Lower lobe of right lung (tissue), 2 donors: ENCODE data around the gene MYOCD. TPM values are rescaled to one million over a fixed set of nuclear protein-coding genes. Genes with fewer than 3 reads are reported as not detected.
A peak's percentile ranks its signal among the peaks of the same experiment; 100 is the strongest.

Source experiments
- ATAC-seq, 2 donors: fragments of 200-7000 bp; cut with Tn5 transposase; one replicate each; pipeline ENCODE4 v1.9.1; 2020 to 2022; ENCODE audit warnings: mild to moderate bottlenecking in 2 of 2, moderate library complexity in 2 of 2
- DNase-seq: peaks from one replicate; pipeline ENCODE4 v3.0.0-alpha.2; 2020
- H3K27ac ChIP-seq: fragments of 200-600 bp; one replicate; pipeline ENCODE4 v1.8.0; 2022
- H3K27me3 ChIP-seq: fragments of 200-600 bp; one replicate; pipeline ENCODE4 v1.8.0; 2022; ENCODE audit warnings: low read depth
- H3K36me3 ChIP-seq: fragments of 200-600 bp; one replicate; pipeline ENCODE4 v1.8.0; 2022; ENCODE audit warnings: mild to moderate bottlenecking
- H3K4me1 ChIP-seq: fragments of 200-600 bp; one replicate; pipeline ENCODE4 v1.8.0; 2022
- H3K4me3 ChIP-seq: fragments of 200-600 bp; one replicate; pipeline ENCODE4 v1.8.0; 2022; ENCODE audit warnings: mild to moderate bottlenecking
- H3K9me3 ChIP-seq: fragments of 200-600 bp; one replicate; pipeline ENCODE4 v1.8.0; 2022
- intact Hi-C: fragments of 100-400 bp; cut with DNase I; formaldehyde crosslinking; loops from one replicate; pipeline ENCODE4 v1.11.0; 2022
- long read RNA-seq: library from polyadenylated mRNA; unstranded; transcript quantifications from one replicate; pipeline ENCODE4 v2.0.0, GENCODE V29; 2021
- total RNA-seq: library from RNA; stranded (reverse); fragmentation: NEBNext Ultra II Directional; extraction: Animal tissue kit (Norgen Biotek cat#: 25700); gene quantifications from one replicate; pipeline ENCODE4 v1.2.1, GENCODE V29; 2021
- TF ChIP-seq, protein P1 (sequence below): fragments of 200-600 bp; IDR thresholded peaks from one replicate; pipeline ENCODE4 v1.8.0; 2022; ENCODE audit warnings: antibody characterized with exemption, mild to moderate bottlenecking
- donor health status: DM: no; HTN: yes; CAD: no; lungs with severe emphysema.

Gene MYOCD, protein sequence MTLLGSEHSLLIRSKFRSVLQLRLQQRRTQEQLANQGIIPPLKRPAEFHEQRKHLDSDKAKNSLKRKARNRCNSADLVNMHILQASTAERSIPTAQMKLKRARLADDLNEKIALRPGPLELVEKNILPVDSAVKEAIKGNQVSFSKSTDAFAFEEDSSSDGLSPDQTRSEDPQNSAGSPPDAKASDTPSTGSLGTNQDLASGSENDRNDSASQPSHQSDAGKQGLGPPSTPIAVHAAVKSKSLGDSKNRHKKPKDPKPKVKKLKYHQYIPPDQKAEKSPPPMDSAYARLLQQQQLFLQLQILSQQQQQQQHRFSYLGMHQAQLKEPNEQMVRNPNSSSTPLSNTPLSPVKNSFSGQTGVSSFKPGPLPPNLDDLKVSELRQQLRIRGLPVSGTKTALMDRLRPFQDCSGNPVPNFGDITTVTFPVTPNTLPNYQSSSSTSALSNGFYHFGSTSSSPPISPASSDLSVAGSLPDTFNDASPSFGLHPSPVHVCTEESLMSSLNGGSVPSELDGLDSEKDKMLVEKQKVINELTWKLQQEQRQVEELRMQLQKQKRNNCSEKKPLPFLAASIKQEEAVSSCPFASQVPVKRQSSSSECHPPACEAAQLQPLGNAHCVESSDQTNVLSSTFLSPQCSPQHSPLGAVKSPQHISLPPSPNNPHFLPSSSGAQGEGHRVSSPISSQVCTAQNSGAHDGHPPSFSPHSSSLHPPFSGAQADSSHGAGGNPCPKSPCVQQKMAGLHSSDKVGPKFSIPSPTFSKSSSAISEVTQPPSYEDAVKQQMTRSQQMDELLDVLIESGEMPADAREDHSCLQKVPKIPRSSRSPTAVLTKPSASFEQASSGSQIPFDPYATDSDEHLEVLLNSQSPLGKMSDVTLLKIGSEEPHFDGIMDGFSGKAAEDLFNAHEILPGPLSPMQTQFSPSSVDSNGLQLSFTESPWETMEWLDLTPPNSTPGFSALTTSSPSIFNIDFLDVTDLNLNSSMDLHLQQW
- total RNA-seq: 3.6 TPM
- long read RNA-seq, partial matches to known transcripts: 0 of 4 reads
- long read RNA-seq, other reads (novel, unspliced or antisense): 4 of 4 reads

DNA sequence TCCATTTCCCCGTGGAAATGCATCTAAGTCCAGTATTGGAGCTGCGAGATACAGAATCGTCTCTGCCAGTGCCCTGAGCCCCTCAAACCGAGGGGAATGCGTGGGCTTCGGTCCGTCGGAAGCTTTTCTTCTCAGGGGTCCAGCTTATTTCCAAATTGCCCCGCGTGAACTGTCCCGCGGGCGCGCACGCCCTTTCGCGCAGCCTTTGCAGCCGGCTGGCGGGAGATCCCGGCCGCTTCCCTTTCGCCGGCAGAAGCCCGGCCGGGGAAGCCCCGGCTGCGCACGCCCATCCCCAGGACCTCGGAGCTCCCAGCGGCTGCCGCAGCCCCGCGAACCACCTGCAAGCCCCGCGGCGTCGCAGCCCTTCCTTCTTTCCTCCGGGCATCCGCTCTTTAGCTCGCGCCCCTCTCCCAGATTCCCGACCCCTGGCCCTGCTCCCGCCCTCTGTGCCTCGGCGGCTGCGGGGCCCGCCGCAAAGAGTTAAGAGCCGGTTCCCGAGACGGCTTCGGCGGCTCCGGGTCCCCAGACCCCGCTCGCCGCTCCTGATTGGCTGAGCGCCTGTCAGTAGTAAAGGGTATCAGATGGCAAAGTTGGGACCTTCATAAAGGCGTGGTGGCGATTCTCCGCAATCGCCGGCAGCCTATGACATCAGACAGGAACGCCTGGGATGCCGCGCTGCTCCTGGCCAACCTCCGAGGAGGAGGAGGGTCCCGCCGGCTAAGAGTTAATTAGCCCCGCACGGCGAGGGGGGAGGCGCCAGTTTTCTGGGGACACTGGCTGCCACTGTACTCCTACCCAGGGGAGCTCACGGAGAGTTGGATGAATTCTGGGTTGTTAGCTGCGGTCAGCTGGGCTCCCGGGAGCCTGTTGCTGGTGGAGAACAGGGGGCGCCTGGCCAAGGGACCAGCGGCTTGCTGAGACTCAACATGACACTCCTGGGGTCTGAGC is at the start of gene MYOCD:
MYOCD (plus strand) TSS at position 628 of the 948 bp plus-strand sequence; CDS start at position 927, 299 bp downstream.
- Histone ChIP-seq H3K27ac (no peak within 1 kb of the TSS), H3K36me3 (no peaks in the 10 kb centered on the region), H3K9me3 (no peaks in the 10 kb centered on the region), H3K4me3 (peak within 1 kb of the TSS; percentile 52), H3K27me3 (peaks cover 50% of the 10 kb centered on the region), H3K4me1 (peaks cover 16% of the 10 kb centered on the region)
- TF ChIP-seq, protein P1, sequence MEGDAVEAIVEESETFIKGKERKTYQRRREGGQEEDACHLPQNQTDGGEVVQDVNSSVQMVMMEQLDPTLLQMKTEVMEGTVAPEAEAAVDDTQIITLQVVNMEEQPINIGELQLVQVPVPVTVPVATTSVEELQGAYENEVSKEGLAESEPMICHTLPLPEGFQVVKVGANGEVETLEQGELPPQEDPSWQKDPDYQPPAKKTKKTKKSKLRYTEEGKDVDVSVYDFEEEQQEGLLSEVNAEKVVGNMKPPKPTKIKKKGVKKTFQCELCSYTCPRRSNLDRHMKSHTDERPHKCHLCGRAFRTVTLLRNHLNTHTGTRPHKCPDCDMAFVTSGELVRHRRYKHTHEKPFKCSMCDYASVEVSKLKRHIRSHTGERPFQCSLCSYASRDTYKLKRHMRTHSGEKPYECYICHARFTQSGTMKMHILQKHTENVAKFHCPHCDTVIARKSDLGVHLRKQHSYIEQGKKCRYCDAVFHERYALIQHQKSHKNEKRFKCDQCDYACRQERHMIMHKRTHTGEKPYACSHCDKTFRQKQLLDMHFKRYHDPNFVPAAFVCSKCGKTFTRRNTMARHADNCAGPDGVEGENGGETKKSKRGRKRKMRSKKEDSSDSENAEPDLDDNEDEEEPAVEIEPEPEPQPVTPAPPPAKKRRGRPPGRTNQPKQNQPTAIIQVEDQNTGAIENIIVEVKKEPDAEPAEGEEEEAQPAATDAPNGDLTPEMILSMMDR: no peak
- peak; percentile 45 for DNase-seq
- intact Hi-C loops: no loop called here
- peak; percentile 54 to 65 for ATAC-seq

DNA sequence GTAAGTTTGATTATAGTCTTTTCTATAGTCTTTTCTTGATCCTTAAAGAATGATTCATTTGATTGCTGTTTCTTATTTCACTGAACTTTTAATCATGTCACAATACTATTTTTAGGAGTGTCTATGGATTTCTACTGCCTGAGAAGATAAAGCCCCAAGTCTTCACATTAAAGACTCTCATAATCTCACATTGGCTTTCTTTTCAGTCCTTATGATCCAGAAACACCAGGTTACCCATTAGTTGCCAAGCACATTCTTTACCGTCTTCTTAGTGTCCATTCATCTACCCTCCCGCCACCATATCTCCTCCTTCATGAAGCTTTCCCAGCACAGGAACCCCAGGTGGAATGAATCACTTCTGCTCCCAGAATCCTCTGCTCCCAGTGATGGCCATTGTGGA is 49.5 kb upstream of the MYOCD start:
- no peaks in the 10 kb centered on the region for H3K36me3 ChIP-seq
- DNase-seq (no peak), ATAC-seq (no peak)
- TF ChIP-seq, protein P1: no peak
- H3K27me3 ChIP-seq: no peaks in the 10 kb centered on the region
- no peak overlapping the region for H3K27ac ChIP-seq
- intact Hi-C loops: no loop called here
- H3K4me1 ChIP-seq: no peaks in the 10 kb centered on the region
- no peak overlapping the region for H3K4me3 ChIP-seq
- H3K9me3 ChIP-seq: no peaks in the 10 kb centered on the region

DNA sequence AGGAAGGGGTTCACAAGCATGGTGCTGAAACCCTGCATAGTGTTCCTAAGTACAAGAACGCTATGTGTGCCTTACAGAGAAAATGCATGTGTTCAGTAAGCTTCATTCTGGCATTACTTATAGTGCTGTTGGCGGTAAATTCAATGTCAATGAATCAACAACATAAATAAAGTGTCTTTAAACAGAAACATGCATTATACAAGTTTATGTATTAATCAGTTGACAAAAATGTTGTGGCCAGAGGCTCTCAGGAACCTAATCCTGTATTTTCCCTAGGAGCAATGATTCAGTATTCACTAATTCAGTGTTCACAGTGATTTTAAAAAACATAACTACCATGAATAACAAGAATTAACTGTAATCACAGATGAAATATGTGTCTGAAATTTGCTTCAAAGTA is 47.1 kb upstream of the MYOCD start:
- no peak overlapping the region for H3K4me3 ChIP-seq
- no peaks in the 10 kb centered on the region for H3K36me3 ChIP-seq
- TF ChIP-seq, protein P1: no peak
- intact Hi-C loops: no loop called here
- no peaks in the 10 kb centered on the region for H3K27me3 ChIP-seq
- DNase-seq (no peak), ATAC-seq (no peak)
- H3K27ac ChIP-seq: no peak overlapping the region
- H3K9me3 ChIP-seq: no peaks in the 10 kb centered on the region
- no peaks in the 10 kb centered on the region for H3K4me1 ChIP-seq

DNA sequence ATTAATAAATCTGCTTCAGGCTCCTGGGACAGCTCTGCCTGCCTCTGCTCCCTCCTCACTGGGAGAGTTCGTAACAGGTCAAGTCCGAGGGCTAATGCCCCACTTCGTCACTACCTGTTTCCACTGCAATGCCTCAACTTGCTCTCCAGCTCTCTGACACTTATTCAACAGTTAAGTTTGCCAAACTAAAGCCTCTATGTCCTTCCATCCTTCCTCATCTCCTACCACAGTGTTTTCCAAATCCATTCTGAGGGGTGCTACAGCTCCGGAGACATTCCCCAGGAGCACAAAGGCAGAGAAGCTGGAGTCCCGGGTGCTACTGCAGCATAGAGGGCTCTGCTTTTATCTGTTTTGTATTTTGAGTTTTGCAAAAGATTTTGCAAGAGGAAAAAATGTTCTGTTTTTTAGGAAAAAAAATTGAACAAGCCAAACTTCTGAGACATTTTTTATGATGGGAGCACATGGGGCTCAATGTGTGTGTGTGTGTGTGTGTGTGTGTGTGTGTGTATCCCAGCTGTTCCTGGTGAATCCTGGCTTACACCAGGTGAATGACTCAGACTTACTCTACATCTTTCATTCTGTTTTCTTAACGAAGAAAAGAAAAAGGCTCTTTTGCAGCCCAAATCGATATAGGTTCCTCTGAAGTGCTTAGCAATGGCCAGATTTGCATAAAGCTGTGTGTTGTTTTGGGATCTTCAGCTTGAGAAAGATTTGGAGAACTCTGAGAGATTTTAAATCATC is 46.1 kb upstream of the MYOCD start:
- no peaks in the 10 kb centered on the region for H3K9me3 ChIP-seq
- intact Hi-C loops: no loop called here

More for the DNA sequence above, 46.1 kb upstream of the MYOCD start:
- Histone ChIP-seq H3K27me3 (no peaks in the 10 kb centered on the region), H3K36me3 (no peaks in the 10 kb centered on the region), H3K27ac (no peak overlapping the region), H3K4me3 (no peak overlapping the region), H3K4me1 (no peaks in the 10 kb centered on the region)
- no peak for DNase-seq
- TF ChIP-seq, protein P1: no peak
- no peak for ATAC-seq
